Measurements from ENCODE around the gene LACRT.

DNA sequence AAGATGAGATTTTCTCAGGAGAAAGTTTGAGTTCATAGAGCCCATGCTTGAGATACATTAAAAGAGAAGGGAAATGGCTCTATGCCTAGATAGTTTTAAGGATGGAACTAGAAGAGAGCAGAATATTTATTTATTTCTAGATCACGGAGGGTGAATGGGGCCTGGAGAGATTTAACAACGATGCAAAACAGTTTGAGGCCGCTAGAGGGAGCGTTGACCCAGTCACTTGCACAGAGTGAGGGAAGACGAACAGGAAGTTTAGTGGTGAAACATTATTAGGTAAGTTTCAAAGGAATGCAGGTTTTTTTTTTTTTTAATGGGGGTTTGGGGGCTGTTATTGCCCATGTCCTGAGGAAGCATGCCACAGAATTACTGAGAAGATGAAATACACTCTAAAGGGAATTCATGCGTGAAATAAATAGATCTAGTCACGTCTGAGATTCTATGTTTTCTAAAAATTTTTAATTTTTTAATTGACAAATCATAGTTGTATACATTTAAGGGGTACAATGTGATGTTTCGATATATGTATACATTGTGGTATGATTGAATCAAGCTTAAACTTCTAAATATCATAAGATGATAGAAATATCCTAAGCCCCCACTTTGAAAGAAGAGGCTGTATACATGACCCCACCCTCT lies 31.4 kb downstream of the LACRT start:
- TF ChIP-seq, protein P1, sequence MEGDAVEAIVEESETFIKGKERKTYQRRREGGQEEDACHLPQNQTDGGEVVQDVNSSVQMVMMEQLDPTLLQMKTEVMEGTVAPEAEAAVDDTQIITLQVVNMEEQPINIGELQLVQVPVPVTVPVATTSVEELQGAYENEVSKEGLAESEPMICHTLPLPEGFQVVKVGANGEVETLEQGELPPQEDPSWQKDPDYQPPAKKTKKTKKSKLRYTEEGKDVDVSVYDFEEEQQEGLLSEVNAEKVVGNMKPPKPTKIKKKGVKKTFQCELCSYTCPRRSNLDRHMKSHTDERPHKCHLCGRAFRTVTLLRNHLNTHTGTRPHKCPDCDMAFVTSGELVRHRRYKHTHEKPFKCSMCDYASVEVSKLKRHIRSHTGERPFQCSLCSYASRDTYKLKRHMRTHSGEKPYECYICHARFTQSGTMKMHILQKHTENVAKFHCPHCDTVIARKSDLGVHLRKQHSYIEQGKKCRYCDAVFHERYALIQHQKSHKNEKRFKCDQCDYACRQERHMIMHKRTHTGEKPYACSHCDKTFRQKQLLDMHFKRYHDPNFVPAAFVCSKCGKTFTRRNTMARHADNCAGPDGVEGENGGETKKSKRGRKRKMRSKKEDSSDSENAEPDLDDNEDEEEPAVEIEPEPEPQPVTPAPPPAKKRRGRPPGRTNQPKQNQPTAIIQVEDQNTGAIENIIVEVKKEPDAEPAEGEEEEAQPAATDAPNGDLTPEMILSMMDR (conservative IDR thresholded peaks at IDR 0.05; ENCODE audit: low read depth, low read length): peak; percentile 72
- peak; percentile 22 for TF ChIP-seq RAD21 (IDR thresholded peaks at IDR 0.05; ENCODE audit: low read length)
- TF ChIP-seq, protein P2, sequence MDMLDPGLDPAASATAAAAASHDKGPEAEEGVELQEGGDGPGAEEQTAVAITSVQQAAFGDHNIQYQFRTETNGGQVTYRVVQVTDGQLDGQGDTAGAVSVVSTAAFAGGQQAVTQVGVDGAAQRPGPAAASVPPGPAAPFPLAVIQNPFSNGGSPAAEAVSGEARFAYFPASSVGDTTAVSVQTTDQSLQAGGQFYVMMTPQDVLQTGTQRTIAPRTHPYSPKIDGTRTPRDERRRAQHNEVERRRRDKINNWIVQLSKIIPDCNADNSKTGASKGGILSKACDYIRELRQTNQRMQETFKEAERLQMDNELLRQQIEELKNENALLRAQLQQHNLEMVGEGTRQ (IDR thresholded peaks at IDR 0.05; ENCODE audit: low read depth, low read length): no peak
- no peak for TF ChIP-seq RCOR1 (IDR thresholded peaks at IDR 0.05; ENCODE audit: insufficient replicate concordance, low read length)
- no peak for TF ChIP-seq POLR2A (IDR thresholded peaks at IDR 0.05; ENCODE audit: low read depth, low read length)
- TF ChIP-seq NFE2L2 (IDR thresholded peaks at IDR 0.05; ENCODE audit: low read depth, low read length): no peak
